Stimulated activated CD8-positive, alpha-beta memory T cell treated with anti-CD3 and anti-CD28 coated beads, Interleukin-15, amount 100 ng/mL, for 4 hours (primary cell): ENCODE results near the gene TCF12.
"Not testable (repeated sequence)": the region's sequence is repeated elsewhere in the genome, so short reads cannot be mapped to it uniquely, and the experiment has no call there.

Source experiments
- DNase-seq, 2 donors: peaks; one replicate each; pipeline ENCODE4 v3.0.0-alpha.2; 2020; ENCODE audit warnings: low read depth in 2 of 2

TCF12 gene

GRCh38 chr15:57092252-57092651 is 173.8 kb downstream of the TCF12 start:
- DNase-seq, result no peak

GRCh38 chr15:57094321-57095257 is 176.1 kb downstream of the TCF12 start:
- no peak for DNase-seq

GRCh38 chr15:57095896-57096295 is 177.5 kb downstream of the TCF12 start:
- no peak for DNase-seq

GRCh38 chr15:57097246-57097645 is 178.8 kb downstream of the TCF12 start:
- no peak for DNase-seq

- not testable (repeated sequence) for DNase-seq
These were observed 179.6 kb downstream of the TCF12 start for GRCh38 chr15:57097919-57098543.

- no peak for DNase-seq
These were observed 180.5 kb downstream of the TCF12 start for GRCh38 chr15:57098896-57099295.

- no peak for DNase-seq
These were observed 181.7 kb downstream of the TCF12 start for GRCh38 chr15:57100136-57100539.

- DNase-seq, result no peak
These were observed 184.4 kb downstream of the TCF12 start for GRCh38 chr15:57102858-57103257.

- no peak for DNase-seq
These were observed 189.9 kb downstream of the TCF12 start for GRCh38 chr15:57108296-57108695.

GRCh38 chr15:57109005-57109404 is 190.6 kb downstream of the TCF12 start:
- no peak for DNase-seq

GRCh38 chr15:57111002-57111401 is 192.6 kb downstream of the TCF12 start:
- no peak for DNase-seq

- DNase-seq, result no peak
These were observed 193.7 kb downstream of the TCF12 start for GRCh38 chr15:57112178-57112577.

- DNase-seq, result no peak
These were observed 195.6 kb downstream of the TCF12 start for GRCh38 chr15:57114070-57114469.

- no peak for DNase-seq
These were observed 199.8 kb downstream of the TCF12 start for GRCh38 chr15:57118013-57118799.

GRCh38 chr15:57122080-57122840 is 203.8 kb downstream of the TCF12 start:
- no peak for DNase-seq

- no peak for DNase-seq
These were observed 205.6 kb downstream of the TCF12 start for GRCh38 chr15:57124036-57124435.

GRCh38 chr15:57129064-57129463 is 210.6 kb downstream of the TCF12 start:
- no peak for DNase-seq

- DNase-seq, result no peak
These were observed 212.5 kb downstream of the TCF12 start for GRCh38 chr15:57130956-57131355.

GRCh38 chr15:57133127-57133968 is 214.9 kb downstream of the TCF12 start:
- no peak for DNase-seq

- no peak for DNase-seq
These were observed 215.7 kb downstream of the TCF12 start for GRCh38 chr15:57134071-57134605.
